Myocyte (in vitro differentiated cells): ENCODE data around the gene PROCA1. TPM values are rescaled to one million over a fixed set of nuclear protein-coding genes. Genes with fewer than 3 reads are reported as not detected.

Experiments
- DNase-seq: peaks from one replicate; pipeline ENCODE4 v3.0.0-alpha.2; 2012; ENCODE audit warnings: low read depth
- total RNA-seq: library from RNA; depleted of rRNA; stranded (reverse); fragments of >200 nt; gene quantifications from 2 replicates; pipeline ENCODE4 v1.2.3, GENCODE V29; 2014

Gene PROCA1
- total RNA-seq, 1 donor from 2014 or later: 1.0 TPM

DNA sequence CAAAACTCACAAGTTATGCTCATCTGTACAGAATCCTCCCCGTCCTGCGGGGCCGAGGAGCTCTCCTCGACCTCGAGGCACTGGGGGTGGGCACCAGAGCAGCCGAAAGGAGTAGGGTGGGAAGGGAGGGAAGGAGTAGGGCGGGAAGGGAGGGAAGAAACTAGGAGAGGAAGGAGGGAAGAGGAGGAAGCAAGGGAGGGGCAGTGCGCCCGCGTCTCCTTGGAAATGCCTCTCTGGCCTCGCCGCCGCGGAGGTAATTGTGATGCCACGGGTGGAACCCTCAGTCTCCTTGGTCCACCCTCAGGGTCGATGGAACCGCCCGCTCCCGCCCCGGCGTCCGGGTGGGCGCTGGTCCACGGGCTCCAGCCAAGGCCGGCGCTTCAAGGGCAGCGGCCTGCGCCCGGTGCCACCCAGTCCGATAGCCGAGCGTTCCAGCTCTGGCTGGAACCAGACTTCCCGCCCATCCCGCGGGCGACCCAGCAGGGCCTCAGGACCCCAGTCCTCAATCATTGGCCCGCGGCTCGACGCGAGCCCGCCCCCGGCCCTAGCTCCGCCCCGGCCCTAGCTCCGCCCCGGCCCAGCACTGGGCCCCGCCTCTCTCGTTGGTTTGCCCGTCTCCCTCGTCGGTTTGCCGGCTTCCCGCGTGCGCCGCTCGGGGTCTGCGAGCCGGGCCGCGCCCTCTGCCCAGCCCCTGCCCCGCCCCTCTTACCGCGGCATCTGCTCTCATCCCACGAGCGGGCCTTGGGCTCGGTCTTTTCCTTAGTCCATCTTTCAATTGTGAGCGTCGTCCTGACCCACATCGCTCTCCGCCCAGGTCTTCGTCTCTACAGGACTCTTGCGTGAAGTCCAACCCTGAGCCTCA lies 596 bp downstream of the PROCA1 start:
- DNase-seq: peak; percentile 90

DNA sequence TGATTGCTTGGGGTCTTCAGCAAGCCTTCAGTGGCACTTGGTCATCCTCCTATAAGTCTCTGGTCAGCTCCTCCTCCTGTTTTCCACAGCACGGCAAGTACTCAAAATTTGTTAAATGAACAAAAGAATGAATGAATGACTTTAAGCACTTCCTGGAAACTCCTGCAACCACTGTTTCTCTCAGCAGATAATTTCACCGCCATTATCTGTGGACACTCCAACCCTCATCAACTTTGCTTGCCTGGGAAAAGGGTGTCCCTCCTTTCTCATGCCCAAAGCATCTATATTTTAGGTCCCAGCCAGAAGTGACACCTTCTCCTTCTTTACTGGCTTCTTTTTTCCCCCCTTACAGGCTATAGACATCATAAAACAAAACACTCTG lies 4.4 kb downstream of the PROCA1 start:
- no peak for DNase-seq

DNA sequence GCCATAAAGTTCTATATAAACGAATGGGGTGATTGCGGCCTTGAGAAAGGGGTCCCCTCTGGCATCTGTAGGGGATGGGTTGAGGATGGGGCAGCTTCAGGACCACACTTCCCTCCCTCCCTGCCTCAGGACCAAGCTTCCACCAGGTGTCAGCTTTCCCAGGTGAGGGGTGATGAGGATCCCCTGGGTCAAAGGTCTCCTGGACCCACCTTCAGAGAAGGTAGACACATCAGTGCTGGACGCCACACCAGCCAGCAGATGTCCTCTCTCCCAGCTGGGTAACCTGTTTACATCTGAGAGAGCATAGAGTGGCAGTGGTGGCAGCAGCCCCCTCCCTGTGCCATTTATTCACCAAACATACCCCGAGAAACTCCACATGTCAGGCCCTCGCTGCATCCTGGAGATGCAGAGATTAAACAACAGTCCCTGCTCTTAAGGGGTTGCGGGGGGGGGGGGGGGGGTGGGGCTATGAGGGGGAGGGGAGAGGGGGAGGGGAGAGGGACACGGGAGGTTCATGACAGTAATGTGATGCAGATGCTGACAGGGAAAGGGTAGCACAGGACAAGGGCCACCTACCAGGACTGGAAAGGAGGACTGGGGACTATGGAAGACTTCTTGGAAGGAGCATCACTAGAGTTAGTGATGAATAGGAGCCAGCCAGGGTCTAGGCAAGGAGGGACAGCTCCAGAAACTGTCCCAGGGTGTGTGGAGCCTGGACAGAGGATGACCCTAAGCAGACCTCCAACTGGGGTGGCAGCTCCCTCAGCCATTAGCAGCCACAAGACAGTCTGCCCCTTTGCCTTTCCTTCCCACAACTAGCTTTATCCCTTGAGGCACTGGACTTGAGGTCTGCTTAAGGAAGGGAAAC lies 5.0 kb downstream of the PROCA1 start:
- DNase-seq: no peak

DNA sequence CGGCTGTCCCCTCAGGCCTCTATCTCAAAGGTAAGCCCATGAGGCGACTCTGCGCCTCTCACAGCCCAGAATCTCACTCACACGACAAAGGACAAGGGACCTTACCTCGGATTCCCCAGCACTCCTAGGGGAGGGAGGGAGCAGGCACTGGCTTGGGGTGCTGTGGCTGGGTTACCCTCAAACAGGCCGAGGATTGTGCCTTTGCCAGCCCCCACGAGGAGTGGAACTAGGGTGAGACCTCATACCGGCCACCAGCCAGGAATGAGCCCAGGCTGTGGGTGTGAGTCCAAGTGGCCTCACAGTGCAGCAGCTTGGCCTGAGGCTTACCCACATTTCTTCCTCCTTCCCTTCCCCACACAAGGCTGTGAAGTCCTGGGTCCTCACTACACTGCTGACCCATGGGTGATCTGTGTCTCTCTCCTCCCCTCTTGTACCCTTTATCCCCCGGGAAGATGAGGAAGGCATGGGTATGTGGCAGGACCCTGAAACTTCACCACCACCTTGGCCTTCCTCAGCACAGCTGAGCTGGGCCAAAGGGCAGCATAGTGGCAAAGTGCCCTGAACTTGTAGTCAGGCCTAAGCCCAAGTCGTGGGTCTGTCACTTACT lies 5.9 kb downstream of the PROCA1 start:
- no peak for DNase-seq

DNA sequence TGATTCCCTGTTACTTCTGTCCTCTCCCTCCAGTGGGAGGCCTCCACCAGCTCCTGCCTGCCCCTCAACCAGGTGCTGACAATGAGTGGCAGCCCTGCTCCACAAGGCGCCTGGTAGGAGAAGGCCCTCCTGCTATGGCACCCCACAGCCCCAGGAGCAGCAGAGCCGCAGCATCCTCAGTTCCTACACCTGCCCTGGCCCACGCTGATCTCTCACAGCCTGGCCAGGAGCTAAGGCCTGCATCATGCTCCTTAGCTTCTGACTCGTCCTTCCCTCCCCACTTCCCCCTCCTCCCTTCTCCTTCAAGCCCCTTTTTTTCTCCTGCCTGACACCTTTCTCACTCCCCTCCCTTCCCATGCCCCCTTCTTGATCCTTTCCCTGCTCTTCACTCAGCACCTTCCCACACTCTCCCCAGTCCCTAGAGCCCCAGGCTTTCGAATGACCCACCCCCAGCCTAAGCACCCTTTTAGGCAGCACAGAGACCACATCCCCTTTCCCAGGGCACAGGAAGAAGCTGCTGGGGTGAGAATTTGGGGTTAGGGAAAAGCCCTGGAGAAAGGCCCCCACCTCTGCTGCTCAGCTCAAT lies 6.5 kb downstream of the PROCA1 start:
- DNase-seq: no peak

DNA sequence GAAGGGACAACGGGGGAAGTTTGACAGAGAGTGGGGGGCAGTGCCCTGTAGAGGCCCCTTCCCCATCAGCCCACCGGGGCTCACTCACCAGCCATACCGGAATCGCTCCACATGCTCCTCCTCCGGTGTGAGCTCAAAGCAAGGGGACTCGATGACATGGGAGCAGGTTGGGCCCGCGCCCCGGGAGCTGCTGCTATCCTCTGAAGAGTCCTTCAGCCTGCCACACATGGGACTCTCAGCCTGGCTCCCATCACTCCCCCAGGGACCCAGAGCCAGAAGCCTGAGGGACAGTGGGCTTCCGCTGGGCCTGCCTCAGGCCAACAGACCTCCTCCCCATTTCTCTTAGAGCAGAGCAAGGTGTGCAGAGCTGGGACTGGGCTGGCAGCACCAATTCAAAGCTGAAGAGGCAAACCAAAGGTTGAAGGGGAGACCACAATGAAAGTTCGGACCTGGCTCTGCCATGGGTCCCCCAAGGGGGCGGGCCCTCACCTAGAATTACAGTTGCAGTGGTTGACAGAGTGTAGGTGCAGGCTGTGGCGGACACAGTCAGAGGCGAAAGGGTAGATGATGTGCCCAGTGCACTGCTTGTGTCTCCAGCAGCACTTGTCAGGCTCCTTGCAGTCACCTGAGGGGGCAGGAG lies 7.3 kb downstream of the PROCA1 start:
- no peak for DNase-seq

DNA sequence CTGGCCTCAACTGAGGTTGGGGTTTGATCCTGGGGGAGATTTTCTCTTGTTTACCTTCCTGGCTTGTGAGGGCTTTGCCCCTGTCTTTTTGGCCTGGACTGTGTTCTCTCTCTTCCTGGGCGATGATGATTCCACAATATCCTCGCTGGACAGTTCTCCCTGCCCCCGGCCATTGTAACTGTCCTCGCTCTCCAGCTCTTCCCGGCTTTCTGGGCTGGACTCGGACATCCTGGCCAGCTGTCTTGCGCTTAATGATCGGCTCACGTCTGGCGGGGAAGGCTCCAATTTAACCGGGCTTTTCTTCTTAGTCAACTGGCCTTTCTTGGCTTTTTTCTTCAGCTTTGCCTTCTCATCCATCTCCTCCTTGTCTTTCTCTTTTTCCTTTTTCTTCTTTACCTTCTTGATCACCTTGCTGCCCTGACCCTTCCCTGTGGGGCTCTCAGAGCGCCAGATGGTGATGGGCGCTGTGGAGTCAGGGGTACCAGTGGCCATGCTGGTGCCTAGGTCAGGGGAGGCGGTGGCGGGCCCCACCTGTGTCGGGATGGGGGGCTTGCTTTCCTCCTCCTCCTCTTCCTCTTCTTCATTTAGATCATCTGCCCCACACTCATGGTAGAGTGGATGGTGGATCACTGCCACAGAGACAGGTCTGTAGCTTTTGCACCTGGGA lies 8.0 kb downstream of the PROCA1 start:
- DNase-seq: no peak

DNA sequence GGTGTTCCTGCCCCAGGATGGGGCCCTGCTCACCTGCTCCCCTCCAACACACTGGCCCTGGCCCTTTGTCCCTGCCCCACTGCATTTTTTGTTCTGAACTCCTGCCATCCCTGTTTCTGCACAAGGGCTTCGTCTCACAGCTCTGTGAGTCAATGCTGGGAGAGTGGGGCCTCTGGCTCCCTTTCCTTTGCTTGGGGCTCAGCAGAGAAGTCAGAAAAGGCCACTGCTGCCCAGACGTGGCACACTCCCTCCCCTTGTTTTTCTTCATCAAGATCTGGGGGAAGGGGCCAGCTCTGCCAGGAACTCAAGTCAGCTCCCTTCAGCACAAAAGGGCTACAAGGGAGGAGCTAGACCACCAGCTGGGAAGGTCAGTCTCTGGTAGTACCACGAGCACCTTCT lies 8.9 kb downstream of the PROCA1 start:
- DNase-seq: no peak

DNA sequence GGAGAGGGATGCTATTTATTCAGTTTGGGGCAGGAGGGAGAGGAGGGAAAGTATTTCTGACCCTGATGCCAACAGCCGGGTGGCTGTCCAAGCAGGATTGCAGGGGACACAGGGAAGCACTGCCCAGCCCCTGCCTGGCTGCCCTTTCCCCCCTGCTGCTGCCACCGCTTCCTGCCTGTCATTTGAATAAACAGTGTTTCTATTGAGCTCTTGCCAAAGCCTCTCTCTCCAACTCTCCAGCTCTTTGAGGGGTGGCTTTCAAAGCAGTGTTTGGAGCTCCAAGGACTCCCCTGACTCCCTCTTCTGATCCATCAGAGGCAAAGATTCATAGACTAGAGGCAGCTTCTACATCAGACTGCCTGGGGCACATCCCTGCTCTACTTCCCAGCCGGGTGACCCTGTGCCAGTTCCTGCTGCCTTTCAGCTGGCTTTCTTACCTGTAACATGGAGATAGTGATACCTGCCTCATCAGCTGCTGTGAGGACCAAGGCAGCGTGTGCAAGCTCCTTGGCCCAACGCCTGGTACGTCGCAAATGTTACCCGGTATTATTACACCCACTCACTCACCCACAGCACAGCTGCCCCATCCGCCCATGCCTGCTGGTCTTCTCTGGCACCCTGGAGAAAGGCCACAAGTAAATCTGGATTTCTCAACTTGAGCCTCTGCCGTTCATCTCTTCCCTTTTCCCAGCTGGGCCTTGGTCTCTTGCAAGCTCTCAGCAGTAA lies 9.5 kb downstream of the PROCA1 start:
- peak; percentile 65 for DNase-seq

DNA sequence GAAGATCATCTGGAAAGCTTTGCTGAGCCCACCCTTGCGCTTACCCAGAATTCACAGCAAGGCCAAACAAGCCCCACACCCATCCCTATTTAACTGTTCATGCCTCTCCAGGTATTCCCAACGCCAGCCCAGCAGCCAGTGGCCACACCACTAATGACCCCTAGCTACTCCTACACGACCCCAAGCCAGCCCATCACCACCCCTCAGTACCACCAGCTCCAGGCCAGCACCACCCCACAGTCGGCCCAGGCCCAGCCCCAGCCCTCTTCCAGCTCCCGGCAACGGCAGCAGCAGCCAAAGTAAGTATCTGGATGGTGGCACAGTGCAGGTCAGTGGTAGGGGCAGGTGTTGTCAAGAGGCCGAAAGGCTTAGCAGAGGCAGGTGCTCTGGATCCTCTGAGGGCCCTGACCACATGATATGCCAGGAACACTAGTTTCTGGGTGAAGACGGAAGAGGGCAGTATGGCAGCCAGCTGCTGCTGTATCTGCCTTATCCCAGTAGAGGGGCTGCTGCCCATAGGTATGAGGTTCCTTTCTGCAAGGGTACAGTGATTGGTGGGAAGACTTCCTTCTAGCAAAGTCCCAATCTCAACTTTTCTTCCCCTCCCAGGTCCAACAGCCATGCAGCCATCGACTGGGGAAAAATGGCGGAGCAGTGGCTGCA lies 10.7 kb downstream of the PROCA1 start:
- DNase-seq: no peak

DNA sequence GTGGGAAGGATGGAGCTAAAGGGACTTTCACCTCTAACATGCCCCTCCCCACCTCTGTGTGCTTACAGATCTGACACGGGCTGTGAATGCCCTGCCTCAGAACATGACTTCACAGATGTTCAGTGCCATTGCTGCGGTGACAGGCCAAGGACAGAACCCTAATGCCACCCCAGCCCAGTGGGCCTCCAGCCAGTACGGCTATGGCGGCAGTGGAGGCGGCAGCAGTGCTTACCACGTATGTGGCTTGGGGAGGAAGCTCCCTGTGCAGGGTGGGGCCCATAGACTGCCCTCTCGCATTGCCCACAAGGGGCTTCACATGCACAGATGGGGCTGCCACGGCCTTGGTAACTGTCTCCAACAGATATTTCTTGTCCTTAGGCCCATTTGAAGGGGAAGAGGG lies 11.4 kb downstream of the PROCA1 start:
- DNase-seq: no peak

DNA sequence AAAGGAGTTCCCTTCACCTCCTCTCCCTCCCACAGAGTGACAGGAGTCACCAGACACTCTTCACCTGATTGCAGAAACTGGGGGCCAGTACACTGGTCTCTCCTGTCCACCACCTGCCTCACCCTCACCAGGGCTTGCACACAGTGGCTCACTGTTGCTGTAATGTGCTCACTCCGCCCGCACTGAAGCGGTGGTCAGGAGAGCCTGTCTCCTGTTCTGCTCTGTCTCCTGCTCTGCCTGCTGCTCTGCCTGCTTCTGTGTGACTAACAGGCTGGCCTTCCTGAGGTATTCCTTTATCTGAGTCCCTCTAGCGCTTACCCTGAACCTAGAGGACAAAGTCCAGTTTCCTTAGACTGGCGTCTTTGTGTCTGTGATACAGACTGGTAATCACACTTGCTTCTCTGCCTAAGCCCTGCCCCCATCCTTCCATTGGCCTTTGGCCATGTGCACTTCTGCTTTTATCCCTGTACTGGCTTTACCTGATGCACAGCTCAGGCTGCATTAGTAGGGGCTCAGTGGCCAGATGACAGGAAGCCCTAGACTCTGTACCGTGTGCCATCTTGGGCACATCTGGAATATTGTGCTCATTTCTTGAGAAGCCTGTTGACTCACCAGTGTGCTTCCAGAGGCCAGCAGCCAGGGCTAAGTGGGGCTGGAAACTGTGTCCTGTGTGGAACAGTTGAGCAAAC lies 13.3 kb downstream of the PROCA1 start:
- no peak for DNase-seq

DNA sequence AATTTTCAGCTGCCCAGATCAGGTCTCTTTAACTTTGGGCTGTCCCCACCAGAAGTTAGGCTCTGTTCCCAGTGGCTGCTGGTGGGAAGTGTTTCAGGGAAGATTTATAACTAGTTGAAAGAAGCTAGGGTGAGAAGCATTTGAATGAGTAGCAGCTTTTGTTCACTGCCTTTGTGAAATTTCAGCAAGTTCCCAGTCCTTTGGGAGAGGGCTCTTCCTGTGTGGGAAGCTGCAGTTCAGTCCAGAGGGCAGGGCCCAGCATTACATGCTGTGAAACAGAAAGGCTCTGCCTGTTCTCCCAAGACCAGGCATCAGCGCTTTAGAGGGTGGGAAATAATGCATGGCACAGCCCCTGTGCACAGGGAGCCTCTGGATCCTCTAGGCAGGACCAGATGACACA lies 17.8 kb downstream of the PROCA1 start:
- DNase-seq: no peak

DNA sequence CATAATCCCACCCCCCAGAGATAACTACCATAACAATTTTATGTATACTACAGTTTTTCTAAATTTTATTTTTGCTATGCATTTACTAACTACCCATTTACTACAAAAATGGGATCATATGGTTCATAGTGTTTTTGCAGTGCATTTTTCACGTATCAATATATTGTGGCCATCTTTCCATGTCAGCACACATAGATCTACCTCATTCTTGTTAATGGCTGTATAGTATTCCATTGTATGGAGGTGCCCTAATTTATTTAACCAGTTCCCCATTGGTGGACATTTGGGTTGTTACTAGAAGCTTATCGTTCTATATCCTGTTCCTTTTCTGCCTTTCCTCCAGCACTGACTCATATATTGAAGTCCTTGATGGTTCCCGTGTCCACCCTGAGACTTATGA lies 22.7 kb downstream of the PROCA1 start:
- DNase-seq: no peak

DNA sequence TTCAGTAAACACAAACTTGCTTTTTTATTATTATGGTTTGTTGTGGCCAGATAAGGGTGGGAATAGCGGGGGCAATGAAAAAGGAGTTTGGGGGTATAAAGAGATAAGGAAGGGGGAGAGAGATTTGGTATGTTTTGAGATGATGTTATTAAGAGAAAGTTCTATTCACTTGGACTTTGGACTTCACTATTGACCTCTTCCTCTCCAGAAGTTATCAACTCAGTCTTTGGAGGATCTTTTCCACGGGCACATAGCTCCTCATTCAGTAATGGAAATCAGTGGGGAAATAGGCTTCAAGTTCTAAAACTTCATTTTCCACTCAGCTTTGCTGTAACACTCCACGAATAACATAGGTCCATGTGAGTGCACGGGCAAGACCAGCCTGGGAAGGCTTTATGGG lies 23.2 kb downstream of the PROCA1 start:
- no peak for DNase-seq

DNA sequence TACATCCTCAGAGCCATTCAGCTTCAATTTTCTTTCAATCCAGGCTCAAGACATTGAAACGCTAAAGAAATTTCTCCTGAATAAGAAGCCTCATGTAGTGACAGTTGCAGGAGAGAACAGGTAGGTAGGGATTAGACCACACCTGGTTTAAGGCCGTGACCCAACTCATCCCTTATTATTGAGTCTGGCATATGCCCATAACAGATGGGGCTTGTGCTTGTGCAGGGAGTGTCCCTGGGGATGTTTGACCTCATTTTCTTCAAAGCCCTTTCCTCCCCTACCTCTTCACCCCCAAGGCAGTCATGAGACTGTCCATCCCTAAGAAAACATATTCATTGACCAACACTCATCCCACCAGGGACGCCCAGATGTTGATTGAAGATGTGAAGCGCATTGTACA lies 25.4 kb downstream of the PROCA1 start:
- DNase-seq: no peak

DNA sequence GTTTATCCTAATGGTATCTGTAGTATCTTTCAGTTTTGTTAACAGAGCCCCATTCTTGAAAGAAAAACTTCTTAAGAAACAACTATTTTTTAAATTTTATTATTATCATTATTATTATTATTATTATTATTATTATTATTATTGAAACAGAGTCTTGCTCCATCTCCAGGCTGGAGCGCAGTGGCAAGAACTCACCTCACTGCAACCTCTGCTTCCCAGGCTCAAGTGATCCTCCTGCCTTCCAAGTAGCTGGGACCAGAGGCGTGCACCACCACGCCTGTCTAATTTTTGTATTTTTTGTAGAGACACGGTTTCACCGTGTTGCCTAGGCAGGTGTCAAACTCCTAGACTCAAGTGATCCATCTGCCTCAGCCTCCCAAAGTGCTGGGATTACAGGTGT lies 26.3 kb downstream of the PROCA1 start:
- no peak for DNase-seq

DNA sequence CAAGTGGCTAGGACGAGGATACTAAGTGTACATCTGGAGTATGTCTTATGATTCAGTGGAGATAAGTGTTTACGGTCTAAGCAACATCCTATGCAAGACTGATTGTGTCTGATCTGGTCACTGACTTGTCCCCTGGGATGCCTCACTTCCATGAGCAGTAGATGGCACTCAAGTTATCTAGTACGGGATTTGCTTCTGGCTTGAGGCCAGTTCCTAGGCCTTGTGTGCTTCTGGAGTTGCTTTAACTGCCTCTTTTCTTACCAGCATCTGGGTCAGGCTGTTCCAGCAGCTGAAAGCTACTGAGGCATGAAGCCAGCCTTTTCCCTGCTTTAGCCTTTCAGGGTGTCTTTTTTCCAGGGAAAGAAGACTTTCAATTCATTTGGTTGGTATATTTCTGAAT lies 26.7 kb downstream of the PROCA1 start:
- peak; percentile 46 for DNase-seq

DNA sequence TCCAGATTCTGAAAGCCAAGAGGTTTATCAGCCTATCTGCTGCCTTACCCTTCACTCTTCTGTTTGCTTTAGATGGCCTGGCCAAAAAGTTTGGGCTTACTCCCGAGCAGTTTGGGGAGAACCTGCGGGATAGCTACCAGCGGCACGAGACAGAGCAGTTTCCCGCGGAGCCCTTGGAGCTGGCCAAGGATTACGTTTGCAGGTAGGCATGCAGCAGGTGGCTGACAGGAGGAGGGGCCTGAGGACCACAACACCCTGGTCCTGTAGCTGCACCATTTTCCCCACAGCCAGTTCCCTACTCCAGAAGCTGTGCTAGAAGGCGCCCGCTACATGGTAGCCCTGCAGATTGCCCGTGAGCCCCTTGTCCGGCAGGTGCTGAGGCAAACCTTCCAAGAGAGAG lies 29.0 kb downstream of the PROCA1 start:
- DNase-seq: no peak
